ENCODE data around the gene STIMATE. TPM values are rescaled to one million over a fixed set of nuclear protein-coding genes. Genes with fewer than 3 reads are reported as not detected.
A peak's percentile ranks its signal among the peaks of the same experiment; 100 is the strongest.

STIMATE gene
- total RNA-seq: 10 to 100 TPM; 20.0 to 26.0 (median 25.6) TPM

GRCh38 chr3:52897130-52898122 is at the start of gene STIMATE:
STIMATE (minus strand) TSS chr3:52897548; CDS start chr3:52897450, 98 bp downstream.
- Mint-ChIP-seq H3K36me3 (ENCODE audit: insufficient read depth) (peaks cover 8% of the 10 kb centered on the region), H3K27me3 (ENCODE audit: low read depth) (no peaks in the 10 kb centered on the region), H3K4me1 (ENCODE audit: low read depth) (peaks cover 51% of the 10 kb centered on the region), H3K4me3 (peak within 1 kb of the TSS; percentile 91), H3K9me3 (no peaks in the 10 kb centered on the region)
- DNase-seq (peak; percentile 81), ATAC-seq (peak; percentile 92 to 95)

- ATAC-seq: no peak
- no peak for DNase-seq
- peaks cover 20% of the 10 kb centered on the region for H3K36me3 Mint-ChIP-seq (ENCODE audit: insufficient read depth)
- no peaks in the 10 kb centered on the region for H3K27me3 Mint-ChIP-seq (ENCODE audit: low read depth)
- no peaks in the 10 kb centered on the region for H3K9me3 Mint-ChIP-seq
- H3K4me1 Mint-ChIP-seq (ENCODE audit: low read depth): peaks cover 9% of the 10 kb centered on the region
- no peak overlapping the region for H3K4me3 Mint-ChIP-seq
These were observed 42.3 kb upstream of the STIMATE start for GRCh38 chr3:52939600-52939999.

- ATAC-seq (peak; percentile 99), DNase-seq (peak; percentile 39)
- Mint-ChIP-seq H3K4me1 (ENCODE audit: low read depth) (peaks cover 12% of the 10 kb centered on the region), H3K36me3 (ENCODE audit: insufficient read depth) (peaks cover 20% of the 10 kb centered on the region), H3K9me3 (no peaks in the 10 kb centered on the region), H3K27me3 (ENCODE audit: low read depth) (no peaks in the 10 kb centered on the region), H3K4me3 (no peak overlapping the region)
These were observed 37.5 kb upstream of the STIMATE start for GRCh38 chr3:52934630-52935530.

- Mint-ChIP-seq H3K4me1 (ENCODE audit: low read depth) (peaks cover 12% of the 10 kb centered on the region), H3K4me3 (no peak overlapping the region), H3K27me3 (ENCODE audit: low read depth) (no peaks in the 10 kb centered on the region), H3K36me3 (ENCODE audit: insufficient read depth) (peaks cover 26% of the 10 kb centered on the region), H3K9me3 (no peaks in the 10 kb centered on the region)
- ATAC-seq (no peak), DNase-seq (no peak)
These were observed 34.5 kb upstream of the STIMATE start for GRCh38 chr3:52931889-52932288.

GRCh38 chr3:52931328-52931727 is 34.0 kb upstream of the STIMATE start:
- Mint-ChIP-seq H3K4me1 (ENCODE audit: low read depth) (peaks cover 12% of the 10 kb centered on the region), H3K9me3 (no peaks in the 10 kb centered on the region), H3K27me3 (ENCODE audit: low read depth) (no peaks in the 10 kb centered on the region), H3K36me3 (ENCODE audit: insufficient read depth) (peaks cover 26% of the 10 kb centered on the region), H3K4me3 (no peak overlapping the region)
- ATAC-seq (no peak), DNase-seq (no peak)

DNA sequence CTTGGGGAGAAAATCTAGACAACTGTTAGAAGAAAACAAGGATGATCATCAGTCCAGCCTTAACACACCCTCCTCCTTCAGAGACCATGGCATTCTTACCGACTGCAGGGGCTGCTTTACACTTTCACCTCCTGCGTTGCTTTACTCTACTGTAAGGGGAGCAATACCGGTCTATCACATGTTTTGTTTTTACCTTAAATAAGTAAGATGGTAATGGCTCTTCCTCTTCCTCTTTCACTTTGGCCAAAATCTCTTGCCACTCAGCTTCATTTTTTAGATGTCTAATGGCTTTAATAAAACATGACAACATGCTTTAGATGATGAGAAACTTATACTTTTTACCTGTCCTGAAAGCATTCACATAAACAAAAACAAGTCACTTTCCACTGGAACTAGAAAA is 33.4 kb upstream of the STIMATE start:
- H3K9me3 Mint-ChIP-seq: no peaks in the 10 kb centered on the region
- H3K36me3 Mint-ChIP-seq (ENCODE audit: insufficient read depth): peaks cover 26% of the 10 kb centered on the region
- H3K27me3 Mint-ChIP-seq (ENCODE audit: low read depth): no peaks in the 10 kb centered on the region
- ATAC-seq (no peak), DNase-seq (no peak)
- no peak overlapping the region for H3K4me3 Mint-ChIP-seq
- peaks cover 11% of the 10 kb centered on the region for H3K4me1 Mint-ChIP-seq (ENCODE audit: low read depth)

GRCh38 chr3:52926554-52926953 is 29.2 kb upstream of the STIMATE start:
- ATAC-seq (no peak), DNase-seq (no peak)
- Mint-ChIP-seq H3K36me3 (ENCODE audit: insufficient read depth) (peaks cover 34% of the 10 kb centered on the region), H3K4me3 (no peak overlapping the region), H3K4me1 (ENCODE audit: low read depth) (peaks cover 6% of the 10 kb centered on the region), H3K27me3 (ENCODE audit: low read depth) (no peaks in the 10 kb centered on the region), H3K9me3 (no peaks in the 10 kb centered on the region)

DNA sequence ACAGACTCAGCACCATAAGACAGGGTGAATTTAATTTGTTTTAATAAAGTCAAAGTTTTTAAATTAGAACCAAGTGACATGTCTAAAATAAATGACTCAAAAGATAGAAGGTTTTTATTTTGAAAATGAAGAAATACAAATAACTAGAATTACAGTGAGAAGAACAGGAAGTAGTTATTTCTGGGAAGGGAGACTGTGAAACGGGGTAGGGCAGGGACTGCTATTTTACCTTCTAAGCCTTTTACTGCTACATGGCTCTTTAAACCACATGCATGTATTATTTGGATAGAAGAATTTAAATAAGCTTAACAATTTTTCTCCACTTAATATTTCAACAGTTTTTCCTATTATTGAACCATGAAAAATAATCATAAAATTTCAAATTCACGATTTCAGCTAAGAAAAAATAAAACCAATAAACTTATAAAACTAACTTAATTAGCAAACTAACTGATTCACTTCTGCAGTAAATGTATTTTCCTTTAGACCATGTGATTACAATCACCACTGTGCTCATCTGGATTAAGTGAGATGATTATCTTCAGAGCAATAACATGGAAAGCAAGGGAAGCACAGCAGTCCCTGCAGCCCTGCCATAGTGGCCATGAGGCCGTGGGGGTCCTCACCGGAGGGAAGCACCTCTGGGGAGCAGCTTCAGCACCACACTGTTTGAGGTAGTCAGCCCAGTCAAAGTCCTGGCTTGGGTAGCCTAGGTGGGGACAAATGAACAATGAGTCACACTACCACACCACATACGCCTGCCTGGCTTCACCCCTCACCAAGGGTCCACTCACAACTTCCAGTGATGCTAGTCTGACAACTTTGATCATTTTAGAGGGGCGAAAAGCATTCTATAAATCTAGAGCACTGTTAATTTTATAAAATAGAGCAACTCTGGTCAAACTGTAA is 28.3 kb upstream of the STIMATE start:
- no peak overlapping the region for H3K4me3 Mint-ChIP-seq
- peaks cover 4% of the 10 kb centered on the region for H3K4me1 Mint-ChIP-seq (ENCODE audit: low read depth)
- H3K9me3 Mint-ChIP-seq: no peaks in the 10 kb centered on the region
- peaks cover 30% of the 10 kb centered on the region for H3K36me3 Mint-ChIP-seq (ENCODE audit: insufficient read depth)
- DNase-seq (no peak), ATAC-seq (no peak)
- no peaks in the 10 kb centered on the region for H3K27me3 Mint-ChIP-seq (ENCODE audit: low read depth)

DNA sequence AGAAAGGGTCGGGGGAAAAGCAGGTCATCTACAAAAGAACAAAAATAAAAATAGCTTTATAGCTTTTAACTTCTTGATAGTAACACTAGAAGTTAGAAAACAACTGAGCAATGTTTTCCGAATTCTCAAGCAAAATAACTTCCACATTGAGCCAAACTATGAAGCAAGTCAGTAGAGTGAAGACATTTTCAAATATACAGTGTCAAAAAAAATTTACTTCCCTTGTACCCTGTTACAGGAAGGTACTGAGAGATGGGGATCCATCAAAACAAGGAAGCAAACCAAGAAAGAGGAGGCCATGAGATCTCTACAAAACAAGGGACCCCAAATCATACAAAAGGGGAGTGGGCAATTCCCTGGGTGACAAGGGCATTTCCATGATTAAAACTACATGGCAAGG is 26.6 kb upstream of the STIMATE start:
- DNase-seq (no peak), ATAC-seq (no peak)
- H3K36me3 Mint-ChIP-seq (ENCODE audit: insufficient read depth): peaks cover 34% of the 10 kb centered on the region
- H3K4me3 Mint-ChIP-seq: no peak overlapping the region
- no peaks in the 10 kb centered on the region for H3K27me3 Mint-ChIP-seq (ENCODE audit: low read depth)
- no peaks in the 10 kb centered on the region for H3K9me3 Mint-ChIP-seq
- peaks cover 4% of the 10 kb centered on the region for H3K4me1 Mint-ChIP-seq (ENCODE audit: low read depth)

DNA sequence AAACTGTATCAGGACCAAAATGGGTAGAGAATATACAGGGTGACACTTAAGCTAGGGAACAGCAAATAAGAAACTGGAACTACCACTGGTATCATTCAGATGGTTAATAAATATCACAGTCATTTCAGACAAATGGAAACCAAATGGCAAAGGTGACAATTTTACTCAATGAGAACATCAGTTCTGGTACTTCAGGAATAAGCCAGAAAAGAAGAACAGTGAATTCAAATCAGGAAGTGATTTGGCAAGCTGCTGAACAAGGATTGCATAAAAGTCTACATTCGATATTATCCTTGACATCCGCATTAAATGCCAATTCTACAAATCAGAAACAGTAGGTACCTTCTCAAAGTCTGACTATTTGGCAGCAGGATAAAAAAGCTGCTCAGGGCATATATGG is 23.5 kb upstream of the STIMATE start:
- no peak for ATAC-seq
- DNase-seq: no peak
- Mint-ChIP-seq H3K36me3 (ENCODE audit: insufficient read depth) (peaks cover 30% of the 10 kb centered on the region), H3K9me3 (no peaks in the 10 kb centered on the region), H3K27me3 (ENCODE audit: low read depth) (no peaks in the 10 kb centered on the region), H3K4me3 (no peak overlapping the region), H3K4me1 (ENCODE audit: low read depth) (peaks cover 4% of the 10 kb centered on the region)

GRCh38 chr3:52917044-52917443 is 19.7 kb upstream of the STIMATE start:
- ATAC-seq (no peak), DNase-seq (no peak)
- H3K4me3 Mint-ChIP-seq: no peak overlapping the region
- H3K4me1 Mint-ChIP-seq (ENCODE audit: low read depth): no peaks in the 10 kb centered on the region
- peaks cover 30% of the 10 kb centered on the region for H3K36me3 Mint-ChIP-seq (ENCODE audit: insufficient read depth)
- no peaks in the 10 kb centered on the region for H3K9me3 Mint-ChIP-seq
- H3K27me3 Mint-ChIP-seq (ENCODE audit: low read depth): no peaks in the 10 kb centered on the region

DNA sequence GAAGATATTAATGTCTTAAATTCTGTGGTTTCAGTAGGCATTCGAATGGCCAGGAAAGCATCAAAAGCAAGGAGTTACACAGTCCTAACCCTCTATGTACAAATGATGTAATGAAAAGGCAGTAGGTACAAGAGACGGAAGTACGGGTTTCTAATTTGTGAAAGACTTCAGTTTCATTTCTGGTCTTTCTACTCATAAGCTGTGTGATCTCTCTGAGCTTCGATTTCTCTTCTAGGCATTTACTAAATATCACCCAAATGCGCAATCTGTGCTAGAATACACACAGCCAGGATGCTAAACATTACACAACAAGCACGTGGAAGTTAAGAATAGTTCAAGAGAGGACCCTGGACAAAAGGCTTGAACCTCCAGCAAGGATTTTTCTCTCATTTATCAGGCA is 17.9 kb upstream of the STIMATE start:
- peaks cover 28% of the 10 kb centered on the region for H3K36me3 Mint-ChIP-seq (ENCODE audit: insufficient read depth)

DNA sequence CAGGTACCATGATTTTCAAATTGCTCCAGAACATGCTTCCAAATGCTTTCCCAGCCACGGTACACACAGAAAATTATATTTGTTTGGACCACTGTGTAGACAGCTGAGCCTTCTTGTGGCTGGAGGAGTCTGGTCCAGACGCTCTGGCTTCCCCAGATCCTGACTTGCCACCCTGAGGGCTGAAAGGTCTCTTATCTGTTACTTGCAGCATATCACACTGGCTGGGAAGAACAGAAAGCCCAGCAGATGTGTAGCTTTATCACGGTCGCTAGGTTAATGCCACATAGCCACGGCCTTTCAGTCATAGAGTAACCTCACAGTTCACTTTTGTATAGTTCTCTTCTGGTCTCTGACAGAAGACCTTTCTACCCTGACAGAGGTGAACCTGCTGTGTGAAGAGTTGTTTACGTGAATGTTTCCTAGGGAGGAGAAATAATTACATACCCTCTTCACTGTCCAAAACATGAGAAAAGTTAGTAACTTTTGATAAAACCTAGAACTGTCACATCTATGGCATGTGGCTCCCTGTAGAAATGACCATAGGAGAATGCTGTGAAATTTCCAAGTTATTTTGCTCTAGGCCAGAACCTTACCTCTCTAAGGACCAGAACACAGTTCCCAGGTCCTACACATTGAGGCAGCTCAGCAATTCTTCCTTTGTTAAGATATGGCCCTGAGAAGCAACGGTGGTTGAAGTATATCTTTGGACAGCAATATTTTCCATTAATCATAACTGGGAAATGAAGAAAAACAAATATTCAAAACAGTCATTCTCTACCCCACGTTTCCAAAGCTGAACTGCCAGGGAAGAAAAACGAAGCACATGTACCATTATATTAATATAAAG is 15.8 kb upstream of the STIMATE start:
- Mint-ChIP-seq H3K27me3 (ENCODE audit: low read depth) (no peaks in the 10 kb centered on the region), H3K9me3 (no peaks in the 10 kb centered on the region), H3K36me3 (ENCODE audit: insufficient read depth) (peaks cover 18% of the 10 kb centered on the region), H3K4me1 (ENCODE audit: low read depth) (no peaks in the 10 kb centered on the region), H3K4me3 (no peak overlapping the region)
- ATAC-seq (no peak), DNase-seq (no peak)

More for the DNA sequence above, 17.9 kb upstream of the STIMATE start:
- Mint-ChIP-seq H3K4me3 (no peak overlapping the region), H3K9me3 (no peaks in the 10 kb centered on the region), H3K27me3 (ENCODE audit: low read depth) (no peaks in the 10 kb centered on the region), H3K4me1 (ENCODE audit: low read depth) (no peaks in the 10 kb centered on the region)
- no peak for ATAC-seq
- DNase-seq: no peak

Measured in activated T-cell treated with anti-CD3 and anti-CD28 coated beads, Interleukin-2, amount 50 U/mL, for 4 hours (primary cell).